ENCODE data around the gene CLTCL1. TPM values are rescaled to one million over a fixed set of nuclear protein-coding genes. Genes with fewer than 3 reads are reported as not detected.

CLTCL1 gene
- total and polyA plus RNA-seq, 9 of the 15 experiments (the other 6 are each of a cell fraction or from before 2014, with no cell fraction given) = 1.1 to 11.7 (median 5.0) TPM

DNA sequence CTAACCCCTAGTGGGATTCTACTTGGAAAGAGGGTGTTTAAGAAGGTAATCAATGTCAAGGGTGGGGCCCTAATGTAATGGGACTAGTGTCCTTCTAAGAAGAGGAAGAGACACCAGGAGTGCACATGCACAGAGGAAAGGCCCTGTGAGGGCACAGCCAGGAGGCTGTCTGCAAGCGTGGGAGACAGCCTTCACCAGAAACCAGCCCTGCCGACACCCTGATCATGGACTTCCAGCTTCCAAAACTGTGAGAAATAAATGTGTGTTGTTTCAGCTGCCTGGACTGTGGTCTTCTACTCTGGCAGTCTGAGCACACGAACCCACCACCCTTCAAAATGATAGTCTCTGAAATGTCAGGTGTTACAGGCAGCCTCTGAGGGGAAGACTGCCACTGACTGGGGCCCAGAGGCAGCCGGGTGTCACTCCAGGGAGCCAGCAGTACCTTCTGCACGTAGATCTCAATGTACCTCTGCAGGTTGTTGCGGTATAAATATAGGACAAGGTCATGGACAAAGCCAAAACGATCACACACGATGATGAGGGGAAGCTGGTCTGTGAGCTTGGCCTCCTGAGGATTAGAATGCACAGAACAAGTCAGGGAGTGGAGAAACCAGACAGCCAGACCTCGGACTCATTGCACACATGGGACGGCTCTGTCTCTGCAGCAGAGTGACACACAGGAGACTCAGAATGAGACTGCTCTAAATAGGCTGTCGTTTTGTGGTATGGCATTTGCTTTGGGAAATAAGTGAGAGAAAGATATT lies 69.1 kb downstream of the CLTCL1 start (continued):
- 0 out of 2 replicates have a peak, but pooled peaks have one; percentile 67 for TF ChIP-seq NR3C1 (CRISPR knock-in tag; IDR thresholded peaks at IDR 0.05)
- no peak for TF ChIP-seq HDAC1 (IDR thresholded peaks at IDR 0.05)
- no peak for TF ChIP-seq POLR2A (conservative IDR thresholded peaks at IDR 0.05)
- no peak for TF ChIP-seq CREM (IDR thresholded peaks at IDR 0.05; ENCODE audit: low read depth)
- TF ChIP-seq, protein P1, sequence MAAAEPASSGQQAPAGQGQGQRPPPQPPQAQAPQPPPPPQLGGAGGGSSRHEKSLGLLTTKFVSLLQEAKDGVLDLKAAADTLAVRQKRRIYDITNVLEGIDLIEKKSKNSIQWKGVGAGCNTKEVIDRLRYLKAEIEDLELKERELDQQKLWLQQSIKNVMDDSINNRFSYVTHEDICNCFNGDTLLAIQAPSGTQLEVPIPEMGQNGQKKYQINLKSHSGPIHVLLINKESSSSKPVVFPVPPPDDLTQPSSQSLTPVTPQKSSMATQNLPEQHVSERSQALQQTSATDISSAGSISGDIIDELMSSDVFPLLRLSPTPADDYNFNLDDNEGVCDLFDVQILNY (CRISPR knock-in tag; IDR thresholded peaks at IDR 0.05) = 0 out of 2 replicates have a peak, but pooled peaks have one; percentile 18
- TF ChIP-seq, protein P2, sequence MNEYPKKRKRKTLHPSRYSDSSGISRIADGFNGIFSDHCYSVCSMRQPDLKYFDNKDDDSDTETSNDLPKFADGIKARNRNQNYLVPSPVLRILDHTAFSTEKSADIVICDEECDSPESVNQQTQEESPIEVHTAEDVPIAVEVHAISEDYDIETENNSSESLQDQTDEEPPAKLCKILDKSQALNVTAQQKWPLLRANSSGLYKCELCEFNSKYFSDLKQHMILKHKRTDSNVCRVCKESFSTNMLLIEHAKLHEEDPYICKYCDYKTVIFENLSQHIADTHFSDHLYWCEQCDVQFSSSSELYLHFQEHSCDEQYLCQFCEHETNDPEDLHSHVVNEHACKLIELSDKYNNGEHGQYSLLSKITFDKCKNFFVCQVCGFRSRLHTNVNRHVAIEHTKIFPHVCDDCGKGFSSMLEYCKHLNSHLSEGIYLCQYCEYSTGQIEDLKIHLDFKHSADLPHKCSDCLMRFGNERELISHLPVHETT (CRISPR knock-in tag; conservative IDR thresholded peaks at IDR 0.05 in 1 of 2, IDR thresholded peaks at IDR 0.05 in 1 of 2) = 0 out of 4 replicates have a peak, but pooled peaks of 1 of the 2 experiments have one; percentile 17
- TF ChIP-seq, protein P3, sequence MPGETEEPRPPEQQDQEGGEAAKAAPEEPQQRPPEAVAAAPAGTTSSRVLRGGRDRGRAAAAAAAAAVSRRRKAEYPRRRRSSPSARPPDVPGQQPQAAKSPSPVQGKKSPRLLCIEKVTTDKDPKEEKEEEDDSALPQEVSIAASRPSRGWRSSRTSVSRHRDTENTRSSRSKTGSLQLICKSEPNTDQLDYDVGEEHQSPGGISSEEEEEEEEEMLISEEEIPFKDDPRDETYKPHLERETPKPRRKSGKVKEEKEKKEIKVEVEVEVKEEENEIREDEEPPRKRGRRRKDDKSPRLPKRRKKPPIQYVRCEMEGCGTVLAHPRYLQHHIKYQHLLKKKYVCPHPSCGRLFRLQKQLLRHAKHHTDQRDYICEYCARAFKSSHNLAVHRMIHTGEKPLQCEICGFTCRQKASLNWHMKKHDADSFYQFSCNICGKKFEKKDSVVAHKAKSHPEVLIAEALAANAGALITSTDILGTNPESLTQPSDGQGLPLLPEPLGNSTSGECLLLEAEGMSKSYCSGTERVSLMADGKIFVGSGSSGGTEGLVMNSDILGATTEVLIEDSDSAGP (CRISPR knock-in tag; IDR thresholded peaks at IDR 0.05) = 0 out of 2 replicates have a peak, but pooled peaks have one; percentile 15
- peak; percentile 15; the same call in 1 of the 2 replicates for TF ChIP-seq PHB (CRISPR knock-in tag; IDR thresholded peaks at IDR 0.05)
- TF ChIP-seq, protein P4, sequence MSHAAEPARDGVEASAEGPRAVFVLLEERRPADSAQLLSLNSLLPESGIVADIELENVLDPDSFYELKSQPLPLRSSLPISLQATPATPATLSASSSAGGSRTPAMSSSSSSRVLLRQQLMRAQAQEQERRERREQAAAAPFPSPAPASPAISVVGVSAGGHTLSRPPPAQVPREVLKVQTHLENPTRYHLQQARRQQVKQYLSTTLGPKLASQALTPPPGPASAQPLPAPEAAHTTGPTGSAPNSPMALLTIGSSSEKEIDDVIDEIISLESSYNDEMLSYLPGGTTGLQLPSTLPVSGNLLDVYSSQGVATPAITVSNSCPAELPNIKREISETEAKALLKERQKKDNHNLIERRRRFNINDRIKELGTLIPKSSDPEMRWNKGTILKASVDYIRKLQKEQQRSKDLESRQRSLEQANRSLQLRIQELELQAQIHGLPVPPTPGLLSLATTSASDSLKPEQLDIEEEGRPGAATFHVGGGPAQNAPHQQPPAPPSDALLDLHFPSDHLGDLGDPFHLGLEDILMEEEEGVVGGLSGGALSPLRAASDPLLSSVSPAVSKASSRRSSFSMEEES (CRISPR knock-in tag; IDR thresholded peaks at IDR 0.05) = no peak
- TF ChIP-seq, protein P5, sequence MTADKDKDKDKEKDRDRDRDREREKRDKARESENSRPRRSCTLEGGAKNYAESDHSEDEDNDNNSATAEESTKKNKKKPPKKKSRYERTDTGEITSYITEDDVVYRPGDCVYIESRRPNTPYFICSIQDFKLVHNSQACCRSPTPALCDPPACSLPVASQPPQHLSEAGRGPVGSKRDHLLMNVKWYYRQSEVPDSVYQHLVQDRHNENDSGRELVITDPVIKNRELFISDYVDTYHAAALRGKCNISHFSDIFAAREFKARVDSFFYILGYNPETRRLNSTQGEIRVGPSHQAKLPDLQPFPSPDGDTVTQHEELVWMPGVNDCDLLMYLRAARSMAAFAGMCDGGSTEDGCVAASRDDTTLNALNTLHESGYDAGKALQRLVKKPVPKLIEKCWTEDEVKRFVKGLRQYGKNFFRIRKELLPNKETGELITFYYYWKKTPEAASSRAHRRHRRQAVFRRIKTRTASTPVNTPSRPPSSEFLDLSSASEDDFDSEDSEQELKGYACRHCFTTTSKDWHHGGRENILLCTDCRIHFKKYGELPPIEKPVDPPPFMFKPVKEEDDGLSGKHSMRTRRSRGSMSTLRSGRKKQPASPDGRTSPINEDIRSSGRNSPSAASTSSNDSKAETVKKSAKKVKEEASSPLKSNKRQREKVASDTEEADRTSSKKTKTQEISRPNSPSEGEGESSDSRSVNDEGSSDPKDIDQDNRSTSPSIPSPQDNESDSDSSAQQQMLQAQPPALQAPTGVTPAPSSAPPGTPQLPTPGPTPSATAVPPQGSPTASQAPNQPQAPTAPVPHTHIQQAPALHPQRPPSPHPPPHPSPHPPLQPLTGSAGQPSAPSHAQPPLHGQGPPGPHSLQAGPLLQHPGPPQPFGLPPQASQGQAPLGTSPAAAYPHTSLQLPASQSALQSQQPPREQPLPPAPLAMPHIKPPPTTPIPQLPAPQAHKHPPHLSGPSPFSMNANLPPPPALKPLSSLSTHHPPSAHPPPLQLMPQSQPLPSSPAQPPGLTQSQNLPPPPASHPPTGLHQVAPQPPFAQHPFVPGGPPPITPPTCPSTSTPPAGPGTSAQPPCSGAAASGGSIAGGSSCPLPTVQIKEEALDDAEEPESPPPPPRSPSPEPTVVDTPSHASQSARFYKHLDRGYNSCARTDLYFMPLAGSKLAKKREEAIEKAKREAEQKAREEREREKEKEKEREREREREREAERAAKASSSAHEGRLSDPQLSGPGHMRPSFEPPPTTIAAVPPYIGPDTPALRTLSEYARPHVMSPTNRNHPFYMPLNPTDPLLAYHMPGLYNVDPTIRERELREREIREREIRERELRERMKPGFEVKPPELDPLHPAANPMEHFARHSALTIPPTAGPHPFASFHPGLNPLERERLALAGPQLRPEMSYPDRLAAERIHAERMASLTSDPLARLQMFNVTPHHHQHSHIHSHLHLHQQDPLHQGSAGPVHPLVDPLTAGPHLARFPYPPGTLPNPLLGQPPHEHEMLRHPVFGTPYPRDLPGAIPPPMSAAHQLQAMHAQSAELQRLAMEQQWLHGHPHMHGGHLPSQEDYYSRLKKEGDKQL (CRISPR knock-in tag; IDR thresholded peaks at IDR 0.05; ENCODE audit: borderline replicate concordance) = 0 out of 2 replicates have a peak, but pooled peaks have one; percentile 61
